Upper lobe of left lung (tissue), 6 donors: ENCODE measurements around the gene POLA1. TPM values are rescaled to one million over a fixed set of nuclear protein-coding genes. Genes with fewer than 3 reads are reported as not detected.

Experiments used
- ATAC-seq, 2 donors: fragments of 200-7000 bp; cut with Tn5 transposase; one replicate each; pipeline ENCODE4 v1.9.1; 2022; ENCODE audit warnings: mild to moderate bottlenecking in 2 of 2, moderate library complexity in 2 of 2; ENCODE audit not compliant: low FRiP score in 2 of 2
- DNase-seq, 2 donors: peaks; one replicate each; pipeline ENCODE4 v3.0.0-alpha.2; 2019 to 2020
- H3K27ac ChIP-seq, 4 donors: fragments of 200-600 bp; sonication (generic); one replicate each; pipeline ENCODE4 v1.5.1; 2016 to 2019
- H3K27me3 ChIP-seq, 4 donors: fragments of 200-600 bp; sonication (generic); one replicate each; pipeline ENCODE4 v1.5.1; 2017 to 2019
- H3K36me3 ChIP-seq, 4 donors: fragments of 200-600 bp; sonication (generic); one replicate each; pipeline ENCODE4 v1.5.1; 2016 to 2019
- H3K4me1 ChIP-seq, 4 donors: fragments of 200-600 bp; sonication (generic); one replicate each; pipeline ENCODE4 v1.5.1; 2018 to 2019
- H3K4me3 ChIP-seq, 4 donors: fragments of 200-600 bp; sonication (generic); one replicate each; pipeline ENCODE4 v1.5.1; 2017 to 2019; ENCODE audit warnings: mild to moderate bottlenecking in 2 of 4, moderate library complexity in 1 of 4
- H3K9me3 ChIP-seq, 4 donors: fragments of 200-600 bp; sonication (generic); one replicate each; pipeline ENCODE4 v1.5.1; 2018 to 2019
- EP300 ChIP-seq, 4 donors: sonication (generic); formaldehyde crosslinking; IDR thresholded peaks; one replicate each; pipeline ENCODE4 v1.5.1; 2017; ENCODE audit warnings: antibody characterized with exemption in 4 of 4, control low read depth in 2 of 4
- POLR2A ChIP-seq, 4 donors: fragments of 450-650 bp; IDR thresholded peaks; one replicate each; pipeline ENCODE4 v1.5.1; 2016 to 2017; ENCODE audit warnings: antibody characterized with exemption in 4 of 4, mild to moderate bottlenecking in 2 of 4
- POLR2AphosphoS5 ChIP-seq, 2 donors: sonication (generic); formaldehyde crosslinking; IDR thresholded peaks; one replicate each; pipeline ENCODE4 v1.5.1; 2017; ENCODE audit warnings: antibody characterized with exemption in 2 of 2
- whole genome bisulfite sequencing, 2 donors: methylation state at CpG; one replicate each; pipeline ENCODE4 v1.1.5; 2017 to 2018; 5-methylcytosine and 5-hydroxymethylcytosine counted together
- total RNA-seq, 6 donors: library from RNA; depleted of rRNA in 4 of 6; stranded (reverse); fragments of >200 nt in 4 of 6; gene quantifications; one replicate each; pipeline versions ENCODE4 v1.1.0 to v1.2.1, GENCODE V29; 2016 to 2021
- TF ChIP-seq, protein P1 (sequence below), 6 experiments: fragments of 450-650 bp in 4 of 6; fragments of 200-600 bp in 2 of 6; sonication (generic) in 2 of 6; IDR thresholded peaks; one replicate each; pipeline ENCODE4 v1.5.1; 2016 to 2019; ENCODE audit warnings: antibody characterized with exemption in 6 of 6
- donor health status: DM: no; HTN: no; CAD: no; lungs with moderate emphysema.
- donor health status: DM: no; HTN: yes; CAD: no; lungs with severe emphysema.

The POLA1 gene
- total RNA-seq, 6 donors from 2014 or later = 6.3 to 15.7 (median 8.9) TPM

GRCh38 chrX:25022499-25023325 lies 329.0 kb downstream of the POLA1 start:
- no peak for TF ChIP-seq EP300 (IDR thresholded peaks at IDR 0.05)
- TF ChIP-seq POLR2A (IDR thresholded peaks at IDR 0.05) = no peak
- TF ChIP-seq, protein P1, sequence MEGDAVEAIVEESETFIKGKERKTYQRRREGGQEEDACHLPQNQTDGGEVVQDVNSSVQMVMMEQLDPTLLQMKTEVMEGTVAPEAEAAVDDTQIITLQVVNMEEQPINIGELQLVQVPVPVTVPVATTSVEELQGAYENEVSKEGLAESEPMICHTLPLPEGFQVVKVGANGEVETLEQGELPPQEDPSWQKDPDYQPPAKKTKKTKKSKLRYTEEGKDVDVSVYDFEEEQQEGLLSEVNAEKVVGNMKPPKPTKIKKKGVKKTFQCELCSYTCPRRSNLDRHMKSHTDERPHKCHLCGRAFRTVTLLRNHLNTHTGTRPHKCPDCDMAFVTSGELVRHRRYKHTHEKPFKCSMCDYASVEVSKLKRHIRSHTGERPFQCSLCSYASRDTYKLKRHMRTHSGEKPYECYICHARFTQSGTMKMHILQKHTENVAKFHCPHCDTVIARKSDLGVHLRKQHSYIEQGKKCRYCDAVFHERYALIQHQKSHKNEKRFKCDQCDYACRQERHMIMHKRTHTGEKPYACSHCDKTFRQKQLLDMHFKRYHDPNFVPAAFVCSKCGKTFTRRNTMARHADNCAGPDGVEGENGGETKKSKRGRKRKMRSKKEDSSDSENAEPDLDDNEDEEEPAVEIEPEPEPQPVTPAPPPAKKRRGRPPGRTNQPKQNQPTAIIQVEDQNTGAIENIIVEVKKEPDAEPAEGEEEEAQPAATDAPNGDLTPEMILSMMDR (IDR thresholded peaks at IDR 0.05) = no peak
- no peak for TF ChIP-seq POLR2AphosphoS5 (IDR thresholded peaks at IDR 0.05)
- DNase-seq (peak in 1 of 2 donors; percentile 49), ATAC-seq (peak in 1 of 2 donors; percentile 28)
- Histone ChIP-seq H3K27me3 (peaks cover 0 to 38% (median 5%) of the 10 kb centered on the region in 4 donors), H3K36me3 (no peaks in the 10 kb centered on the region), H3K27ac (no peak overlapping the region), H3K9me3 (no peaks in the 10 kb centered on the region), H3K4me3 (no peak overlapping the region), H3K4me1 (peaks cover 7 to 16% (median 13%) of the 10 kb centered on the region in 4 donors)
- 6 to 22% methylated on average over 9 to 41 of the region's 59 CpGs for WGBS, 2 donors

DNA sequence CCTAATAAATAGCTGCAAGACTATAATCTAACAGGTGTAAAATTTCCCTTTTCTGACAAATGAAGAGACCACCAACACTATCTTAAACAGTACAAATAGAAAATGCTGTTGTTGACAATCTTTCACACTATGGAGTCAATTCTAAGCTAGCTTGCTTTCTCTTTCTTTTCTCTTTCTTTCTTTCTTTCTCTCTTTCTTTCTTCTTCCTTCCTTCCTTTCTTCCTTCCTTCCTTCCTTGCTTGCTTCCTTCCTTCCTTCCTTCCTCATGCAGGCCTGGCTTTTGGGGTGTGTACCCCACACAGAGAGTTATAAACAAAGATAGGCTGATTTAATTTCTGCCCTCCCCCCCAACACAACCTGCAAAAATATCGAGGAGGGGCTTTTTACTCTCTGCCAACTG lies 330.2 kb downstream of the POLA1 start:
- DNase-seq (no peak), ATAC-seq (no peak)
- H3K4me3 ChIP-seq = no peak overlapping the region
- 24 to 42% methylated on average over 1 of the region's 1 CpG for WGBS, 2 donors
- H3K36me3 ChIP-seq = no peaks in the 10 kb centered on the region
- no peak for TF ChIP-seq POLR2AphosphoS5 (IDR thresholded peaks at IDR 0.05)
- TF ChIP-seq, protein P1 (IDR thresholded peaks at IDR 0.05) = no peak
- TF ChIP-seq EP300 (IDR thresholded peaks at IDR 0.05) = no peak
- TF ChIP-seq POLR2A (IDR thresholded peaks at IDR 0.05) = no peak
- H3K27me3 ChIP-seq = peaks cover 0 to 35% (median 5%) of the 10 kb centered on the region in 4 donors
- H3K27ac ChIP-seq = no peak overlapping the region
- H3K9me3 ChIP-seq = no peaks in the 10 kb centered on the region
- H3K4me1 ChIP-seq = peaks cover 4 to 16% (median 13%) of the 10 kb centered on the region in 4 donors

DNA sequence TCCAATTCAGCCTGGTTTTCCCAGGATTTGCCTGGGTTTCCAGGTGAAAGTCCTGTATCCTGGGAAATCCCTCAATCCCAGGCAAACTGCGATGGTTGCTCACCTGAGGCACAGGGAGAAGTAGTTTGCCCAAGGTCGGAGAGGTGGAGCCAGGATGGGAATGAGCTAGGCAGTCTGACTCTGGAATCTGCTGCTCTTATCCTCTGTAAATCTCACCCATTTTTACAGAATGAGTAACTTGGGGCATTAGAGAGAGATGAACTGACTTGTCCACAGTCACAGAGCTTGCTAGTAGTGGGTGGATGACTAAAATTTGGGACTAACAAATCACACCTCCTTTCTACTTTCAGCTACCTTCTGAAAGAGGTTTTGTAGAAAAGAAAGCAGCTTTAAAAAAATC lies 331.9 kb downstream of the POLA1 start:
- WGBS, 2 donors = 67 to 77% methylated on average over 1 to 2 of the region's 2 CpGs
- H3K4me1 ChIP-seq = peaks cover 4 to 10% (median 8%) of the 10 kb centered on the region in 4 donors
- peaks cover 0 to 25% (median 2%) of the 10 kb centered on the region in 4 donors for H3K27me3 ChIP-seq
- DNase-seq = no peak
- H3K27ac ChIP-seq = no peak overlapping the region
- no peaks in the 10 kb centered on the region for H3K9me3 ChIP-seq
- H3K4me3 ChIP-seq = no peak overlapping the region
- no peaks in the 10 kb centered on the region for H3K36me3 ChIP-seq
- TF ChIP-seq POLR2AphosphoS5 (IDR thresholded peaks at IDR 0.05) (no peak), POLR2A (IDR thresholded peaks at IDR 0.05) (no peak), EP300 (IDR thresholded peaks at IDR 0.05) (no peak)
- TF ChIP-seq, protein P1 (IDR thresholded peaks at IDR 0.05) = no peak
- ATAC-seq = no peak

GRCh38 chrX:25026576-25026975 lies 332.9 kb downstream of the POLA1 start:
- no peak for DNase-seq
- peaks cover 0 to 18% (median 0%) of the 10 kb centered on the region in 4 donors for H3K27me3 ChIP-seq
- TF ChIP-seq POLR2A (IDR thresholded peaks at IDR 0.05) = no peak
- no peak for TF ChIP-seq POLR2AphosphoS5 (IDR thresholded peaks at IDR 0.05)
- TF ChIP-seq EP300 (IDR thresholded peaks at IDR 0.05) = no peak
- TF ChIP-seq, protein P1 (IDR thresholded peaks at IDR 0.05) = no peak

More at GRCh38 chrX:25026576-25026975, 332.9 kb downstream of the POLA1 start:
- Histone ChIP-seq H3K4me3 (no peak overlapping the region), H3K27ac (no peak overlapping the region), H3K9me3 (no peaks in the 10 kb centered on the region), H3K4me1 (peaks cover 0 to 5% (median 4%) of the 10 kb centered on the region in 4 donors), H3K36me3 (no peaks in the 10 kb centered on the region)
- no peak for ATAC-seq
- 35 to 56% methylated on average over 5 to 6 of the region's 6 CpGs for WGBS, 2 donors
